GM03348 (cell line): Measurements from ENCODE around the gene TGM2.
A peak's percentile ranks its signal among the peaks of the same experiment; 100 is the strongest.

ENCODE experiments used
- DNase-seq: peaks from one replicate; pipeline ENCODE4 v3.0.0; 2012; ENCODE audit warnings: low spot score

The TGM2 gene

GRCh38 chr20:38159957-38160756 is 4.9 kb downstream of the TGM2 start:
- no peak for DNase-seq

GRCh38 chr20:38159566-38159956 is 5.5 kb downstream of the TGM2 start:
- no peak for DNase-seq

- DNase-seq: no peak
Observed at GRCh38 chr20:38158701-38159351, 6.2 kb downstream of the TGM2 start.

- DNase-seq: no peak
Observed at GRCh38 chr20:38157635-38158495, 7.2 kb downstream of the TGM2 start.

GRCh38 chr20:38156888-38157634 is 8.0 kb downstream of the TGM2 start:
- DNase-seq: no peak

GRCh38 chr20:38156280-38156679 is 8.8 kb downstream of the TGM2 start:
- no peak for DNase-seq

- no peak for DNase-seq
Observed at GRCh38 chr20:38155811-38156210, 9.3 kb downstream of the TGM2 start.

- no peak for DNase-seq
Observed at GRCh38 chr20:38153401-38153800, 11.7 kb downstream of the TGM2 start.

- no peak for DNase-seq
Observed at GRCh38 chr20:38152621-38153221, 12.3 kb downstream of the TGM2 start.

- no peak for DNase-seq
Observed at GRCh38 chr20:38152175-38152620, 12.9 kb downstream of the TGM2 start.

GRCh38 chr20:38151455-38151854 is 13.6 kb downstream of the TGM2 start:
- DNase-seq: no peak

GRCh38 chr20:38150335-38151170 is 14.5 kb downstream of the TGM2 start:
- DNase-seq: no peak

GRCh38 chr20:38148328-38149102 is 16.6 kb downstream of the TGM2 start:
- no peak for DNase-seq

GRCh38 chr20:38147751-38148150 is 17.3 kb downstream of the TGM2 start:
- no peak for DNase-seq

- no peak for DNase-seq
Observed at GRCh38 chr20:38147163-38147562, 17.9 kb downstream of the TGM2 start.

GRCh38 chr20:38146628-38147027 is 18.4 kb downstream of the TGM2 start:
- DNase-seq: no peak

- DNase-seq: no peak
Observed at GRCh38 chr20:38146156-38146555, 18.9 kb downstream of the TGM2 start.

GRCh38 chr20:38145729-38146075 is 19.4 kb downstream of the TGM2 start:
- no peak for DNase-seq

GRCh38 chr20:38144974-38145728 is 19.9 kb downstream of the TGM2 start:
- DNase-seq: peak; percentile 30
